DOHH2 (cell line): ENCODE data around the gene ROBO1.

ENCODE experiments used
- EZH2phosphoT487 ChIP-seq: fragments of 200-600 bp; sonication (generic); IDR thresholded peaks from 2 replicates; pipeline ENCODE4 v1.6.1; 2017; ENCODE audit warnings: borderline replicate concordance, mild to moderate bottlenecking, antibody characterized with exemption, low read length, moderate library complexity, mixed read lengths
- TF ChIP-seq, protein P1 (sequence below): fragments of 200-600 bp; sonication (generic); IDR thresholded peaks from one replicate; pipeline ENCODE4 v1.5.1; 2014; ENCODE audit warnings: antibody characterized with exemption, mild to moderate bottlenecking, low read depth, low read length; ENCODE audit not compliant: poor library complexity, severe bottlenecking

DNA sequence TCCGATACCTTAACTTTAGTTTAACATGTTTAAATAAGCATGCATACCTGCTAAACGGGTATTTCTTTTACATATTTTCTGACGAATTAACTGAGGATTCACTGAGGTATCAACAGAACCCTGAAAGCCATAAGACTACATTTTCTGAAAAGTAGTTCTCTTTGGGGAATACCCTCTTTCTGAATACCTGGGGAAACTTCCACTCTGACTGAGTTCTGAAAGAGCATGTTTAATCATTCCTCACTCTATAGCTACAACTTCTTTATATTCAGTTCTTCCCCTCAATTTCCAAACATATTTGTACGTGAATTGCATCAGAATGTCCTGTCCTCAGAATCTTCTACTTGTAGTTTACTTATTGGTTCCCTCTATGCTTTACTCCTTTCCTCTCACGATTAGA is 403.0 kb downstream of the ROBO1 start:
- TF ChIP-seq, protein P1, sequence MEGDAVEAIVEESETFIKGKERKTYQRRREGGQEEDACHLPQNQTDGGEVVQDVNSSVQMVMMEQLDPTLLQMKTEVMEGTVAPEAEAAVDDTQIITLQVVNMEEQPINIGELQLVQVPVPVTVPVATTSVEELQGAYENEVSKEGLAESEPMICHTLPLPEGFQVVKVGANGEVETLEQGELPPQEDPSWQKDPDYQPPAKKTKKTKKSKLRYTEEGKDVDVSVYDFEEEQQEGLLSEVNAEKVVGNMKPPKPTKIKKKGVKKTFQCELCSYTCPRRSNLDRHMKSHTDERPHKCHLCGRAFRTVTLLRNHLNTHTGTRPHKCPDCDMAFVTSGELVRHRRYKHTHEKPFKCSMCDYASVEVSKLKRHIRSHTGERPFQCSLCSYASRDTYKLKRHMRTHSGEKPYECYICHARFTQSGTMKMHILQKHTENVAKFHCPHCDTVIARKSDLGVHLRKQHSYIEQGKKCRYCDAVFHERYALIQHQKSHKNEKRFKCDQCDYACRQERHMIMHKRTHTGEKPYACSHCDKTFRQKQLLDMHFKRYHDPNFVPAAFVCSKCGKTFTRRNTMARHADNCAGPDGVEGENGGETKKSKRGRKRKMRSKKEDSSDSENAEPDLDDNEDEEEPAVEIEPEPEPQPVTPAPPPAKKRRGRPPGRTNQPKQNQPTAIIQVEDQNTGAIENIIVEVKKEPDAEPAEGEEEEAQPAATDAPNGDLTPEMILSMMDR, result no peak
- TF ChIP-seq EZH2phosphoT487, result no peak
